Measurements from ENCODE around the gene SOBP.
"Not testable (repeated sequence)": the region's sequence is repeated elsewhere in the genome, so short reads cannot be mapped to it uniquely, and the experiment has no call there.

- TF ChIP-seq CTCF (IDR thresholded peaks at IDR 0.05 in 8 of 11, conservative IDR thresholded peaks at IDR 0.05 in 3 of 11); POLR2A (IDR thresholded peaks at IDR 0.05): not testable (repeated sequence)
These were observed 63.2 kb downstream of the SOBP start for GRCh38 chr6:107553121-107553520.
